HepG2 (cell line): Measurements from ENCODE around the gene ACE. TPM values are rescaled to one million over a fixed set of nuclear protein-coding genes. Genes with fewer than 3 reads are reported as not detected.

Experiments used
- ATF1 ChIP-seq: IDR thresholded peaks from 2 replicates; pipeline ENCODE4 v1.6.1; 2016; ENCODE audit warnings: mild to moderate bottlenecking, control low read depth
- HIVEP1 ChIP-seq: sonication (generic); formaldehyde crosslinking; IDR thresholded peaks from 2 replicates; pipeline ENCODE4 v1.4.0; 2020; ENCODE audit warnings: mild to moderate bottlenecking, missing genetic modification reagents
- HNRNPLL ChIP-seq: fragments of 200-400 bp; formaldehyde crosslinking; IDR thresholded peaks from 2 replicates; pipeline ENCODE4 v1.6.1; 2017; ENCODE audit warnings: mild to moderate bottlenecking, low read depth, low read length; ENCODE audit not compliant: poor library complexity, severe bottlenecking
- KDM5B ChIP-seq: sonication (generic); formaldehyde crosslinking; IDR thresholded peaks from 2 replicates; pipeline ENCODE4 v1.4.0; 2020; ENCODE audit warnings: missing genetic modification reagents, mild to moderate bottlenecking, borderline replicate concordance
- KIAA2018 ChIP-seq: sonication (generic); formaldehyde crosslinking; IDR thresholded peaks from 2 replicates; pipeline ENCODE4 v1.5.0; 2020; ENCODE audit warnings: mild to moderate bottlenecking, missing genetic modification reagents, borderline replicate concordance
- MTF1 ChIP-seq: sonication (generic); formaldehyde crosslinking; IDR thresholded peaks from 2 replicates; pipeline ENCODE4 v1.5.0; 2020; ENCODE audit warnings: missing genetic modification reagents
- POGK ChIP-seq: sonication (generic); formaldehyde crosslinking; conservative IDR thresholded peaks from 2 replicates; pipeline ENCODE4 v1.8.0; 2022; ENCODE audit warnings: mild to moderate bottlenecking, moderate library complexity, missing genetic modification reagents
- RBM39 ChIP-seq: fragments of 200-400 bp; formaldehyde crosslinking; IDR thresholded peaks from one replicate; pipeline ENCODE4 v1.6.1; 2018; ENCODE audit warnings: antibody characterized with exemption, mild to moderate bottlenecking, low read depth, low read length; ENCODE audit not compliant: poor library complexity, severe bottlenecking
- SIN3A ChIP-seq: IDR thresholded peaks from 2 replicates; pipeline ENCODE4 v1.6.1; 2011; ENCODE audit warnings: low read depth, mild to moderate bottlenecking, control low read depth, low read length, borderline replicate concordance
- SRSF4 ChIP-seq: fragments of 200-400 bp; formaldehyde crosslinking; IDR thresholded peaks from one replicate; pipeline ENCODE4 v1.6.1; 2018; ENCODE audit warnings: mild to moderate bottlenecking, low read depth, low read length, moderate library complexity; ENCODE audit not compliant: poor library complexity, severe bottlenecking
- TEAD2 ChIP-seq: sonication (generic); formaldehyde crosslinking; IDR thresholded peaks from 2 replicates; pipeline ENCODE4 v1.9.0; 2021; ENCODE audit warnings: missing genetic modification reagents
- TFAP4 ChIP-seq: sonication (generic); IDR thresholded peaks from 2 replicates; pipeline ENCODE4 v1.6.1; 2016; ENCODE audit warnings: low read depth, borderline replicate concordance
- ZMAT3 ChIP-seq: sonication (generic); formaldehyde crosslinking; conservative IDR thresholded peaks from 2 replicates; pipeline ENCODE4 v1.7.0; 2021; ENCODE audit warnings: missing genetic modification reagents
- ZMYM2 ChIP-seq: sonication (generic); formaldehyde crosslinking; IDR thresholded peaks from 2 replicates; pipeline ENCODE4 v1.8.0; 2022; ENCODE audit warnings: mild to moderate bottlenecking, missing genetic modification reagents
- ZNF138 ChIP-seq: sonication (generic); formaldehyde crosslinking; IDR thresholded peaks from 2 replicates; pipeline ENCODE4 v1.5.0; 2020; ENCODE audit warnings: mild to moderate bottlenecking, low read depth, missing genetic modification reagents
- ZNF263 ChIP-seq: sonication (generic); formaldehyde crosslinking; IDR thresholded peaks from 2 replicates; pipeline ENCODE4 v1.4.0; 2020; ENCODE audit warnings: missing genetic modification reagents
- ZNF562 ChIP-seq: sonication (generic); formaldehyde crosslinking; IDR thresholded peaks from 2 replicates; pipeline ENCODE4 v1.8.0; 2022; ENCODE audit warnings: missing genetic modification reagents, borderline replicate concordance
- polyA plus RNA-seq, 8 experiments: library from polyadenylated mRNA; depleted of rRNA in 3 of 8; stranded (reverse) in 7 of 8; unstranded in 1 of 8; fragments of >200 nt; fragmentation: Illumina TruSeq in 4 of 8; extraction: Trizol in 4 of 8; gene quantifications; 2 replicates each; pipeline versions ENCODE4 v1.2.1 to v1.2.3, GENCODE V29; 2011 to 2016; ENCODE audit warnings: low read depth in 4 of 8, missing spikeins in 1 of 8, mixed read lengths in 1 of 8; ENCODE audit not compliant: insufficient read depth in 1 of 8
- total RNA-seq, 5 experiments: library from RNA; depleted of rRNA; stranded (reverse); fragments of >200 nt; fragmentation: Illumina TruSeq; extraction: Trizol; gene quantifications; 2 replicates each; pipeline ENCODE4 v1.2.3, GENCODE V29; 2016; ENCODE audit warnings: low read depth in 1 of 5

Gene ACE
- total and polyA plus RNA-seq, 2 of the 13 experiments (the other 11 are each of a cell fraction or from before 2014, with no cell fraction given), result 0.08 to 0.13 TPM

GRCh38 chr17:63476854-63477479 lies at the start of gene ACE (continued):
- TF ChIP-seq MTF1 (CRISPR knock-in tag) (no peak), KIAA2018 (CRISPR knock-in tag) (no peak), SRSF4 (no peak), ATF1 (CRISPR knock-in tag) (no peak), SIN3A (no peak), TEAD2 (CRISPR knock-in tag) (no peak), KDM5B (CRISPR knock-in tag) (no peak), RBM39 (no peak), HNRNPLL (no peak), ZMAT3 (CRISPR knock-in tag) (no peak), TFAP4 (peak; percentile 59; the same call in 1 of the 2 replicates), ZNF562 (CRISPR knock-in tag) (no peak), ZNF263 (CRISPR knock-in tag) (no peak), HIVEP1 (CRISPR knock-in tag) (no peak), POGK (CRISPR knock-in tag) (no peak), ZMYM2 (CRISPR knock-in tag) (no peak), ZNF138 (CRISPR knock-in tag) (no peak)
